ENCODE data around the gene TPCN1. TPM values are rescaled to one million over a fixed set of nuclear protein-coding genes. Genes with fewer than 3 reads are reported as not detected.

Gene TPCN1
- total RNA-seq, 1 donor from 2014 or later: 51.9 TPM

GRCh38 chr12:113248842-113249435, 27.7 kb downstream of the TPCN1 start:
- intact Hi-C loops (cut with DNase I): no loop called here
- H3K4me1 ChIP-seq: peaks cover 34% of the 10 kb centered on the region

DNA sequence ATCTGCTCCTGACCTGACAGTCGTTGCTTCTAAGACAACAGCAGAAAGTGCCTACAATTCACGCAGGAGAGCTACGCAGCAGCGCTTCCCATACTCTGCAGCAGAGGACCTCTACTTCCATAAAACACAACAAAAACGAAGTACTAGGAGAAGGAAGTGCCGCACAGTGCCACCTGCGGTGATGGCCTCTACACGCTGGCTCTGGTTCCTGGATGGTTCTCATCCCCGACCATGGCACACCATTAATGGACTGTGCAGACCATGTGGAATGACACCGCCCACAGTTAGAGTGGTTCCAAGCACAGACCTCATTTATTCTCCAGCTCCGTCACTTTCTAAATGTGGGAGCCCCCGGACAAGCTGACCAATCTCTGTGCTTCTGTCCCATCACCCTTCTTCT, 28.3 kb downstream of the TPCN1 start:
- H3K9me3 ChIP-seq: no peaks in the 10 kb centered on the region
- no peak overlapping the region for H3K4me3 ChIP-seq
- H3K27me3 ChIP-seq: no peaks in the 10 kb centered on the region
- TF ChIP-seq CTCF (IDR thresholded peaks at IDR 0.05): no peak
- H3K27ac ChIP-seq: no peak overlapping the region
- intact Hi-C loops (cut with DNase I): no loop called here
- DNase-seq (no peak), ATAC-seq (no peak)
- H3K4me1 ChIP-seq: peaks cover 28% of the 10 kb centered on the region
- H3K36me3 ChIP-seq: peaks cover 4% of the 10 kb centered on the region

More at GRCh38 chr12:113248842-113249435, 27.7 kb downstream of the TPCN1 start:
- Histone ChIP-seq H3K4me3 (no peak overlapping the region), H3K27ac (no peak overlapping the region), H3K36me3 (peaks cover 4% of the 10 kb centered on the region), H3K27me3 (no peaks in the 10 kb centered on the region), H3K9me3 (no peaks in the 10 kb centered on the region)
- no peak for ATAC-seq
- DNase-seq: no peak
- no peak for TF ChIP-seq CTCF (IDR thresholded peaks at IDR 0.05)

GRCh38 chr12:113250045-113250444, 28.8 kb downstream of the TPCN1 start:
- TF ChIP-seq CTCF (IDR thresholded peaks at IDR 0.05): no peak
- Histone ChIP-seq H3K36me3 (peaks cover 4% of the 10 kb centered on the region), H3K4me3 (no peak overlapping the region), H3K4me1 (peaks cover 23% of the 10 kb centered on the region), H3K9me3 (no peaks in the 10 kb centered on the region), H3K27ac (no peak overlapping the region), H3K27me3 (no peaks in the 10 kb centered on the region)
- intact Hi-C loops (cut with DNase I): no loop called here
- ATAC-seq: no peak
- DNase-seq: no peak

DNA sequence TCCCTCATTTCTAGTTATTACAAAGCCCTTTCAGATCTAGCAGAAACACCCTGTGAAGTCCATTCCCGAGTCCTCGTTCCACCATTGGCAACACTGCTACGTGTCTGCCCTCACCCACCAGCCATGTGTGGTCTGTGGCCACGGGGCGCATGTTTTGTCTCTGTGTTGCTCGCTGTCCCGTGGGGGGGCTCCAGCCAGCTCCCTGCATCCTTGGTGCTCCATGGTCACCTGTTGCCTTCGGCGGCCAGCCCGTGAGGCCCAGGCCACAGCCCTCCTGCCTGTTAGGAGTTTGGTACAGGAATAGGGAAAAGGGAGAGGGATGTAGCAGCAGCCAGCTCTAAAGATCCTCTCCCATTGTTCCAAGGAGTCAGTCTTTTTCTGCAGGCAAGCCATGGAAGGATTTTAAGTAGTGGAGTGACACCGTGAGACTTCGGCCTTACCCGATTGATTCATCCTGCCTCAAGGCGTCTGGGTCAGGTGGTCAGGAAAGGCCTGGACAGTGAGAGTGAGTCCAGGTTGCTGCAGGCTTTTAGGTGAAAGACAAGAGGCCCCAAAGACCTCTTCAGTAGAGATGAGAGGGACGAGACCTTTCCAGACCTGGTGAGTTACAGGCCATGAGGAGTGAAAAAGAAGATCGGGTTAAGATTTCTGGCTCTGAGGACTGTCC, 30.3 kb downstream of the TPCN1 start:
- H3K9me3 ChIP-seq: no peaks in the 10 kb centered on the region
- H3K4me1 ChIP-seq: peaks cover 10% of the 10 kb centered on the region
- H3K36me3 ChIP-seq: peaks cover 4% of the 10 kb centered on the region
- intact Hi-C loops (cut with DNase I): no loop called here
- no peak for TF ChIP-seq CTCF (IDR thresholded peaks at IDR 0.05)
- DNase-seq (no peak), ATAC-seq (no peak)
- H3K4me3 ChIP-seq: no peak overlapping the region
- H3K27ac ChIP-seq: no peak overlapping the region
- H3K27me3 ChIP-seq: no peaks in the 10 kb centered on the region

- DNase-seq (no peak), ATAC-seq (no peak)
- no peak for TF ChIP-seq CTCF (IDR thresholded peaks at IDR 0.05)
- intact Hi-C loops (cut with DNase I): no loop called here
- H3K36me3 ChIP-seq: peaks cover 4% of the 10 kb centered on the region
- H3K27ac ChIP-seq: no peak overlapping the region
- H3K9me3 ChIP-seq: no peaks in the 10 kb centered on the region
- peaks cover under 1% of the 10 kb centered on the region for H3K4me1 ChIP-seq
- no peak overlapping the region for H3K4me3 ChIP-seq
- no peaks in the 10 kb centered on the region for H3K27me3 ChIP-seq
Observed at GRCh38 chr12:113252494-113252893, 31.2 kb downstream of the TPCN1 start.

Data from upper lobe of right lung (tissue), 1 donor.